ENCODE data around the gene SNU13.

SNU13 gene

DNA sequence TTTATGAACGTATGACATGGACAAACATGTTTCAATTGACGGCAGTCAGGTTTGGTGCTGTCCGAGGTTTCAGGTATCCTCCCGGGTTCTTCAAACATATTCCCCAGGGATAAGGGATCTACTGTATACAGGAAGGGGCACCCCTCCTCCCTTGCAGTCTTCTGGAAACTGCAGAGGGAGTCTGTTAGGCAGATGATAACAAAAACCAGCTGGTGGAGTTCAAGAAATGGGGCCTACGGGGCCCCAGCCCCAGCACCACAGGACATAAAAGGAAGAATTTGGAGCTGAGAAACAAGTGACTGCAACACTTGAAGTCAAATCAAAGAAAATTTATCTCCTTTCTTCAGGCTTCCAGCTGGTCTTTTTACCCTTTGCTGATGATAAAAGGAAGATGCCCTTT, 32.1 kb downstream of the SNU13 start:
- DNase-seq (ENCODE audit: low read depth): no peak
- H3K4me3 ChIP-seq (ENCODE audit: low read length): no peak overlapping the region
- TF ChIP-seq, protein P1, sequence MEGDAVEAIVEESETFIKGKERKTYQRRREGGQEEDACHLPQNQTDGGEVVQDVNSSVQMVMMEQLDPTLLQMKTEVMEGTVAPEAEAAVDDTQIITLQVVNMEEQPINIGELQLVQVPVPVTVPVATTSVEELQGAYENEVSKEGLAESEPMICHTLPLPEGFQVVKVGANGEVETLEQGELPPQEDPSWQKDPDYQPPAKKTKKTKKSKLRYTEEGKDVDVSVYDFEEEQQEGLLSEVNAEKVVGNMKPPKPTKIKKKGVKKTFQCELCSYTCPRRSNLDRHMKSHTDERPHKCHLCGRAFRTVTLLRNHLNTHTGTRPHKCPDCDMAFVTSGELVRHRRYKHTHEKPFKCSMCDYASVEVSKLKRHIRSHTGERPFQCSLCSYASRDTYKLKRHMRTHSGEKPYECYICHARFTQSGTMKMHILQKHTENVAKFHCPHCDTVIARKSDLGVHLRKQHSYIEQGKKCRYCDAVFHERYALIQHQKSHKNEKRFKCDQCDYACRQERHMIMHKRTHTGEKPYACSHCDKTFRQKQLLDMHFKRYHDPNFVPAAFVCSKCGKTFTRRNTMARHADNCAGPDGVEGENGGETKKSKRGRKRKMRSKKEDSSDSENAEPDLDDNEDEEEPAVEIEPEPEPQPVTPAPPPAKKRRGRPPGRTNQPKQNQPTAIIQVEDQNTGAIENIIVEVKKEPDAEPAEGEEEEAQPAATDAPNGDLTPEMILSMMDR (conservative IDR thresholded peaks at IDR 0.05; ENCODE audit: low read depth, low read length): no peak

DNA sequence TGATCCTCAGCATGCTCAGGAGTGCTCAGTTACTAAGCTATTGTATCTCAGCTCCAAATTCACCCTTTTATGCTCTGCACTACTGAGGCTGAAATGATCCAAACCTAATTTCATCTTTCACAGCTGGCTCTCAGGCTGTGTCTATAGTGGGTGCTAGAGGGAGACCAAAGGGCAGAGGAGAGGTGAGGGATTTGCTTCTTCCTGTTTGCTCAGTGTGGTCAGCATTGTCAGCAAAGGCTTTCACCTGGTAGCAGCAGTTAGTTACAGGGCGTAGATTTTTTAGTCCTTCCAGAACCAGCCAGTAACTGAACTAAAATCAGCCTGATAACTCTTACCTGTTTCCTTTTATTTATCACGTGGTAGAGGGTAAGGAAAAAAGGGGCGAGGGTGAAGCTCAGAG, 34.3 kb downstream of the SNU13 start:
- H3K4me3 ChIP-seq (ENCODE audit: low read length): no peak overlapping the region
- DNase-seq (ENCODE audit: low read depth): no peak
- TF ChIP-seq, protein P1 (conservative IDR thresholded peaks at IDR 0.05; ENCODE audit: low read depth, low read length): no peak

DNA sequence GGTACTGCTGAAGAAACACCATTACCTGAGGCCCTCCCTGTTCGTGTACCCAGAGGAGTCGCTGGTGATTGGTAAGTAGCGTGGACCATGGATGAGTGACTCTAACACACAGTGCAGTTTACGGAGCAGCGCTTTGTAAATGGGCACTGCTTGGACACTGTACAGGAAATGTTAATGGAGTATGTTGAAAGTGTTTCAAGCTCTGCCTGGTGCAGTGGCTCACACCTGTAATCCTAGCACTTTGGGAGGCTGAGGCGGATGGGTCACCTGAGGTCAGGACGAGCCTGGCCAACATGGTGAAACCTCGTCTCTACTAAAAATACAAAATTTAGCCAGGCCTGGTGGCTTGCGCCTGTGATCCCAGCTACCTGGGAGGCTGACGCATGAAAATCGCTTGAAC, 37.8 kb downstream of the SNU13 start:
- no peak for DNase-seq (ENCODE audit: low read depth)
- TF ChIP-seq, protein P1 (conservative IDR thresholded peaks at IDR 0.05; ENCODE audit: low read depth, low read length): no peak
- H3K4me3 ChIP-seq (ENCODE audit: low read length): no peak overlapping the region

GRCh38 chr22:41650229-41650628, 38.4 kb downstream of the SNU13 start:
- H3K4me3 ChIP-seq (ENCODE audit: low read length): no peak overlapping the region
- TF ChIP-seq, protein P1 (conservative IDR thresholded peaks at IDR 0.05; ENCODE audit: low read depth, low read length): no peak
- no peak for DNase-seq (ENCODE audit: low read depth)

DNA sequence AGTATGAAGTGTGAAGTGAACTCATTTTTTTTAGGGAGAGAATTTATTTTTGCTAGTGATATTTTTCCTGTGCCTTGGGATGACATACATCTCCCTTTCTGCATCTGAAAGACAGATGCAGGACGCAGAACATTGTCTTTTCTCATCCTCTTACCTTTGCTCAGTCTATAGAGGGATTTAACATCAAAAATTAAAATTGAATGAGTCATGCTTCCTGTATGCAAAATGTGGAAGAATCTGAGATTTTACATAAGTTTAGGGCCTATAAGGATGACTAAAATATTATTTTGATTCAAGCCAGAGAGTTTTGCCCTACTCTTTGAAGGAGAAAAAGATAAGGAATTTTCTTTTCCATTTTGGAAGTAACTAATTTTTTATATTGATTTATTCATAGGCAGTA, 40.2 kb downstream of the SNU13 start:
- no peak for DNase-seq (ENCODE audit: low read depth)
- TF ChIP-seq, protein P1 (conservative IDR thresholded peaks at IDR 0.05; ENCODE audit: low read depth, low read length): no peak
- H3K4me3 ChIP-seq (ENCODE audit: low read length): no peak overlapping the region

DNA sequence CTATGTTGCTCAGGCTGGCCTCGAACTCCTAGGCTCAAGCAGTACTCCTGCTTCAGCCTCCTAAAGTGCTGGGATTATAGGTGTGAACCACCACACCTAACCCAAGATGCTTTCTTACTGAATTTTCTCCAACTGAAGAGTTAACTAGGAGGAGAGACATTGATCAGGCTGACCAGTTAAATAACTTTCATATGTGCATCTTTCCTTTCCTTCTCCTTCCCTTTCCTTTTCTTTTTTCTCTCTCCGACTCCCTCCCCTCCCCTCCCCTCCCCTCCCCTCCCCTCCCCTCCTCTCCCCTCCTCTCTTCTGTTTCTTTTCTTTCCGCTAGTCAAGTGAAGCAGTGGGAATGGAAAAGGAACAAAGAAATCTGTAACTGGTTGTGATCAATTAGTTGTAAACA, 40.9 kb downstream of the SNU13 start:
- H3K4me3 ChIP-seq (ENCODE audit: low read length): no peak overlapping the region
- TF ChIP-seq, protein P1 (conservative IDR thresholded peaks at IDR 0.05; ENCODE audit: low read depth, low read length): no peak
- DNase-seq (ENCODE audit: low read depth): no peak

- TF ChIP-seq, protein P1 (conservative IDR thresholded peaks at IDR 0.05; ENCODE audit: low read depth, low read length): no peak
- no peak for DNase-seq (ENCODE audit: low read depth)
- no peak overlapping the region for H3K4me3 ChIP-seq (ENCODE audit: low read length)
Measured at GRCh38 chr22:41642331-41643110, 46.1 kb downstream of the SNU13 start.
